ENCODE data around the gene CHFR.
"Not testable (repeated sequence)": the region's sequence is repeated elsewhere in the genome, so short reads cannot be mapped to it uniquely, and the experiment has no call there.

Gene CHFR

GRCh38 chr12:132848521-132848920, 38.9 kb downstream of the CHFR start:
- no peak for DNase-seq (ENCODE audit: extremely low read depth, insufficient read length)
- Histone ChIP-seq H3K27me3 (replicated peaks; ENCODE audit: control insufficient read depth, insufficient read depth, low read length) (no peaks in the 10 kb centered on the region), H3K4me3 (replicated peaks; ENCODE audit: low read depth, low read length) (no peak overlapping the region), H3K36me3 (ENCODE audit: control insufficient read depth, insufficient read depth, low read length) (peaks cover 40% of the 10 kb centered on the region)
- no peak for TF ChIP-seq CTCF (IDR thresholded peaks at IDR 0.05; ENCODE audit: insufficient read depth, low read length, poor library complexity, severe bottlenecking)

GRCh38 chr12:132847363-132848356, 39.7 kb downstream of the CHFR start:
- TF ChIP-seq CTCF (IDR thresholded peaks at IDR 0.05; ENCODE audit: insufficient read depth, low read length, poor library complexity, severe bottlenecking), result no peak
- H3K27me3 ChIP-seq (replicated peaks; ENCODE audit: control insufficient read depth, insufficient read depth, low read length), result no peaks in the 10 kb centered on the region
- peaks cover 37% of the 10 kb centered on the region for H3K36me3 ChIP-seq (ENCODE audit: control insufficient read depth, insufficient read depth, low read length)
- DNase-seq (ENCODE audit: extremely low read depth, insufficient read length), result no peak
- no peak overlapping the region for H3K4me3 ChIP-seq (replicated peaks; ENCODE audit: low read depth, low read length)

GRCh38 chr12:132844681-132845080, 42.7 kb downstream of the CHFR start:
- not testable (repeated sequence) for H3K27me3 ChIP-seq (replicated peaks; ENCODE audit: control insufficient read depth, insufficient read depth, low read length); H3K4me3 ChIP-seq (replicated peaks; ENCODE audit: low read depth, low read length); DNase-seq (ENCODE audit: extremely low read depth, insufficient read length)
- peaks cover 41% of the 10 kb centered on the region for H3K36me3 ChIP-seq (ENCODE audit: control insufficient read depth, insufficient read depth, low read length)

GRCh38 chr12:132842449-132843045, 44.9 kb downstream of the CHFR start:
- H3K36me3 ChIP-seq (ENCODE audit: control insufficient read depth, insufficient read depth, low read length), result peaks cover 50% of the 10 kb centered on the region
- no peak for DNase-seq (ENCODE audit: extremely low read depth, insufficient read length)
- TF ChIP-seq CTCF (IDR thresholded peaks at IDR 0.05; ENCODE audit: insufficient read depth, low read length, poor library complexity, severe bottlenecking), result no peak
- H3K27me3 ChIP-seq (replicated peaks; ENCODE audit: control insufficient read depth, insufficient read depth, low read length), result no peaks in the 10 kb centered on the region
- H3K4me3 ChIP-seq (replicated peaks; ENCODE audit: low read depth, low read length), result no peak overlapping the region

- no peak for TF ChIP-seq CTCF (IDR thresholded peaks at IDR 0.05; ENCODE audit: insufficient read depth, low read length, poor library complexity, severe bottlenecking)
- DNase-seq (ENCODE audit: extremely low read depth, insufficient read length), result no peak
- Histone ChIP-seq H3K36me3 (ENCODE audit: control insufficient read depth, insufficient read depth, low read length) (peaks cover 44% of the 10 kb centered on the region), H3K4me3 (replicated peaks; ENCODE audit: low read depth, low read length) (no peak overlapping the region), H3K27me3 (replicated peaks; ENCODE audit: control insufficient read depth, insufficient read depth, low read length) (no peaks in the 10 kb centered on the region)
Measured at GRCh38 chr12:132841151-132841550, 46.3 kb downstream of the CHFR start.

- no peak for DNase-seq (ENCODE audit: extremely low read depth, insufficient read length)
- Histone ChIP-seq H3K4me3 (replicated peaks; ENCODE audit: low read depth, low read length) (no peak overlapping the region), H3K27me3 (replicated peaks; ENCODE audit: control insufficient read depth, insufficient read depth, low read length) (no peaks in the 10 kb centered on the region), H3K36me3 (ENCODE audit: control insufficient read depth, insufficient read depth, low read length) (peaks cover 41% of the 10 kb centered on the region)
- no peak for TF ChIP-seq CTCF (IDR thresholded peaks at IDR 0.05; ENCODE audit: insufficient read depth, low read length, poor library complexity, severe bottlenecking)
Measured at GRCh38 chr12:132840536-132840935, 46.9 kb downstream of the CHFR start.
